Uterus (tissue), 2 donors: ENCODE data around the gene SPOCK1.

Experiments
- CTCF ChIP-seq, 4 experiments: fragments of 200-600 bp in 2 of 4; fragments of 450-650 bp in 2 of 4; sonication (generic) in 2 of 4; IDR thresholded peaks; one replicate each; pipeline ENCODE4 v1.5.1; 2016 to 2019; ENCODE audit warnings: antibody characterized with exemption in 4 of 4, mild to moderate bottlenecking in 2 of 4, moderate library complexity in 1 of 4
- POLR2A ChIP-seq, 2 donors: fragments of 450-650 bp; IDR thresholded peaks; one replicate each; pipeline ENCODE4 v1.6.1; 2016; ENCODE audit warnings: antibody characterized with exemption in 2 of 2, mild to moderate bottlenecking in 1 of 2, moderate library complexity in 1 of 2

DNA sequence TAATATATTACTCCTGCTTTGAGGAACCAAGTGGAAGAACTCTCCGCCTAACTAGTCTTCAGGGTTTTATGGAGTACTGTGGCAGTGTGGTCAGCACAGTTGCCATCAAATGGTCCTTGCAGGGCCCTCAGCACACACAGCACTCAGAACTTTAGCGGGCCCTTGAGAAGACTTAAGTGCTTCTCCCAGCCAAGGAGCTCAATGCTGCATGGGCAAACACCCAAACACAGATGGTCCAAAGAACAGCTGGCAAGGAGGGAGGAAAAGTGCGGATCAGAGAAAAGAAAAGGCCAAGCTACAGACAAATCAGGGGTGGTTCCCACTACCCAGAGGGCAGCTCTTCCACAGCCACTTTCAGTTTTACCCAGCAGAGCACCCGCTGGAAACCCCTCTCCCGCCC is 98.6 kb downstream of the SPOCK1 start:
- no peak for TF ChIP-seq CTCF (IDR thresholded peaks at IDR 0.05)
- TF ChIP-seq POLR2A (IDR thresholded peaks at IDR 0.05), result no peak
